HUES48 (cell line): ENCODE results near the gene SFMBT1.
"Not testable (repeated sequence)": the region's sequence is repeated elsewhere in the genome, so short reads cannot be mapped to it uniquely, and the experiment has no call there.

ENCODE experiments used
- H3K27ac ChIP-seq: one replicate; pipeline ENCODE4 v1.7.0; 2013; ENCODE audit warnings: low read depth, low read length, inconsistent platforms
- H3K27me3 ChIP-seq: 2 replicates; pipeline ENCODE4 v1.6.1; 2013; ENCODE audit warnings: mild to moderate bottlenecking, low read length; ENCODE audit not compliant: control insufficient read depth, insufficient read depth
- H3K36me3 ChIP-seq: 2 replicates; pipeline ENCODE4 v1.6.1; 2013; ENCODE audit warnings: low read length; ENCODE audit not compliant: control insufficient read depth, insufficient read depth
- H3K4me1 ChIP-seq: 2 replicates; pipeline ENCODE4 v1.6.1; 2013; ENCODE audit warnings: mild to moderate bottlenecking, low read length; ENCODE audit not compliant: control insufficient read depth, insufficient read depth
- H3K4me3 ChIP-seq: 2 replicates; pipeline ENCODE4 v1.5.1; 2013; ENCODE audit warnings: mild to moderate bottlenecking, low read depth, low read length
- H3K9ac ChIP-seq: 2 replicates; pipeline ENCODE4 v1.6.1; 2013; ENCODE audit warnings: mild to moderate bottlenecking, low read depth, low read length, moderate library complexity
- H3K9me3 ChIP-seq: 2 replicates; pipeline ENCODE4 v1.6.1; 2013; ENCODE audit warnings: low read length; ENCODE audit not compliant: control insufficient read depth, insufficient read depth

Gene SFMBT1

DNA sequence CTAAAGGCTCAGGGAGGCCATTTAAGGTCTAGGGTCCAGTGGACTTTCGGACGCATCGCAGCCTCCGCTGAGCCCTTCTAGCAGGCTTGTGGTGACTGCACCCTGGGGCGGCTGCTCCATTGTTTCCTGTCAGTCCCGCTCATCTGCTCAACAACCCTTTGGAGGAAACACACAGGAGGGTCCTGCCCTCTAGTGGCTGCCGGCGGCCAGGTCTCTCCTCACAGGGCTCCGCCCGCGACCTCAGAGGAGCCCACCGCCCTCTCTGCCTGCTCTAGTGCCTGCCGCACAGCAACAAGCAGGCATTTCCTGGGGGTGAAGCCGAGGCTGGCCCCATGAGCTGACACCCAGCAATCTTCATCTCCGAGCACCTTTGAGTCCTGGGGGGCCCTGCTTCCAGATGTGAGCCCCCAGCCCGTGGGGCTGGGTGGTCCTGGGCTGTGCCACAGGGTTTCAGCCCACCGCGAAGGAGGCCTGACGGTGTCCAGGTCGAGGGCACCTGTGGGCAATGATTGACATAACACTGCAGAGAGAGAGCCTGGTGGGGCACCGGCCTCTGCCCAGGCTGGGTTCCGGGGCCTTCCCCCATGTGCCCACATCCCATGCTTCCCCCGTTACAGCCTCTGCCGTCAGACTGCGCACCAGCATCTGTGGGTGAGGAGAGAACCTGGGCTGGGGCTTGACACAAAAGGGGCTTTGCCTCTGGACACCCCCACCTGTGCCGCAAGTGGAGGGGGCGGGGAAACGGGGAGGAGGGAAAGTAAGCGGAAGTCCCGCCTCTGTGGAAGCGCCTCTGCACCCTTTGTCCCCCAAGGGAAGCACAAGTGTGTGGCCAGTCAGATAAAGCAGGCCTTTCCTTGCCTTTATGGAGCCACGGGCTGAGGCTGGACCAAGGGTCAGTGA, 27.0 kb upstream of the SFMBT1 start:
- H3K9ac ChIP-seq, result peak overlapping the region; percentile 30; the same call in 1 of the 2 replicates
- peaks cover 16% of the 10 kb centered on the region for H3K4me1 ChIP-seq

DNA sequence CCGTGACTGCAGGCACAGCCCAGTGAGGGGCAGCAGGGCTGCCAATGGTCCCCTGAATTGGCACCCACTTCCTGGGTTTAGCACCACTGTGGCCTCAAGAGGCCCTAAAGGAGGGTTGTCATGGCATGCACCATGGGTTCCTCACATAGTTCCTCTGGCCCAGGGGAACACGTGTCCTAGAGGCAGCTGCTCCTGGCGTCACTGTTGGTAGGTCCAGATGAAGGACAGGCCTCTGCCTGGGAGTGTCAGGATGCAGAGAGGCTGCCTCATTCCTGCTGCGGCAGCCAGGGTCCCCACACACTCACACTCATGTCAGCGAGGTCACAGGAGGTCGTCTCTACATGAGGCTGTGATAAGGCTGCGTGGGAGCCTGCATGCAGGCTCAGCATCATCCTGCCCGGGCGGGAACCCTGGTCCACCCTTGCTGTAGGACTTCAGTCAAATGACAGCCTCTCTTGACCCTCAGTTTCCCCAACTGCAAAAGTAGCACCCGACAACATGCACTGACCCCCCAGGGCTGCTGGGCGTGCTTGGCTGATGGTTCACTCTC, 26.1 kb upstream of the SFMBT1 start:
- H3K27ac ChIP-seq, result no peak overlapping the region
- no peaks in the 10 kb centered on the region; the same call in 1 of the 2 replicates for H3K27me3 ChIP-seq
- no peak overlapping the region for H3K4me3 ChIP-seq
- no peak overlapping the region for H3K9ac ChIP-seq
- H3K36me3 ChIP-seq, result no peaks in the 10 kb centered on the region
- H3K4me1 ChIP-seq, result peaks cover 16% of the 10 kb centered on the region
- no peaks in the 10 kb centered on the region for H3K9me3 ChIP-seq

More for the DNA sequence above, 27.0 kb upstream of the SFMBT1 start:
- peak overlapping the region; percentile 62 for H3K4me3 ChIP-seq
- H3K36me3 ChIP-seq, result no peaks in the 10 kb centered on the region
- no peaks in the 10 kb centered on the region for H3K9me3 ChIP-seq
- no peak overlapping the region for H3K27ac ChIP-seq
- H3K27me3 ChIP-seq, result no peaks in the 10 kb centered on the region; the same call in 1 of the 2 replicates

DNA sequence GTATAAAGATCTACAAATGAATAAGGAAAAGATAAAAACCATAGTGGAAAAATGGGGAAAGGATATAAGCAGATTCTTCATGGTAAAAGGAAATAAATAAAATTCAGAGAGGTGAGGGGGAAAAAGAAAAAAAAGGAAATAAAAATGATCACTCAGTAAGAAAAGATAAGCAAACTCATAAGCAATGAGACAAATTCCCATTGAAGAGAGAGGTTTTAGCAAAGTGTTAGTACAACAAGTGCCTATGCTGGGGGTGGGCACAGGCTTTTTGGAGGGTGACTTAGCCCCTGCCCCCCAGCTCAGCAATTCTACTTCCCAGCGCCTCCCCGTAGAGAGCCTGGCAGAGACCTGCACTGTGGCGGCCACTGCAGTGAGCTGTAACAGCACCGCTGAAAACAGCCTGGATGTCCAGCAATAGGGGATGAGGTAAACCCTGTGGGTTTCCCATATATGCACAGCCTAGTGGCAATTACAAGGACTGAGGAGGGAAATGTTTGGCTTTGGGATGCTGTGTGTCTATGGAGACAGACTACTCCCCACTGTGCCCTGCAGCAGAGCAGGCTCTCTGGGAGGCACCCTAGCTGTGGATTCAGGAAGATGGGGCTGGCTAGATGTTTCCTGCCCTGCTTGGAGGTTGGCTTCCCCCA, 23.7 kb upstream of the SFMBT1 start:
- H3K4me1 ChIP-seq, result peaks cover 16% of the 10 kb centered on the region
- no peak overlapping the region for H3K27ac ChIP-seq
- H3K27me3 ChIP-seq, result no peaks in the 10 kb centered on the region; the same call in 1 of the 2 replicates
- no peak overlapping the region for H3K4me3 ChIP-seq
- H3K9ac ChIP-seq, result no peak overlapping the region
- no peaks in the 10 kb centered on the region for H3K9me3 ChIP-seq
- H3K36me3 ChIP-seq, result no peaks in the 10 kb centered on the region

GRCh38 chr3:53068176-53068575, 22.3 kb upstream of the SFMBT1 start:
- H3K27me3 ChIP-seq, result no peaks in the 10 kb centered on the region; the same call in 1 of the 2 replicates
- no peaks in the 10 kb centered on the region for H3K9me3 ChIP-seq
- H3K4me3 ChIP-seq, result no peak overlapping the region
- H3K27ac ChIP-seq, result no peak overlapping the region
- 0 out of 2 replicates have a peak, but pooled peaks cover 10% of the 10 kb centered on the region for H3K4me1 ChIP-seq
- no peak overlapping the region for H3K9ac ChIP-seq
- no peaks in the 10 kb centered on the region for H3K36me3 ChIP-seq

GRCh38 chr3:53067567-53067966, 21.7 kb upstream of the SFMBT1 start:
- Histone ChIP-seq H3K4me3 (no peak overlapping the region), H3K9me3 (no peaks in the 10 kb centered on the region), H3K27ac (no peak overlapping the region), H3K27me3 (no peaks in the 10 kb centered on the region; the same call in 1 of the 2 replicates), H3K36me3 (no peaks in the 10 kb centered on the region), H3K9ac (no peak overlapping the region), H3K4me1 (0 out of 2 replicates have a peak, but pooled peaks cover 4% of the 10 kb centered on the region)

DNA sequence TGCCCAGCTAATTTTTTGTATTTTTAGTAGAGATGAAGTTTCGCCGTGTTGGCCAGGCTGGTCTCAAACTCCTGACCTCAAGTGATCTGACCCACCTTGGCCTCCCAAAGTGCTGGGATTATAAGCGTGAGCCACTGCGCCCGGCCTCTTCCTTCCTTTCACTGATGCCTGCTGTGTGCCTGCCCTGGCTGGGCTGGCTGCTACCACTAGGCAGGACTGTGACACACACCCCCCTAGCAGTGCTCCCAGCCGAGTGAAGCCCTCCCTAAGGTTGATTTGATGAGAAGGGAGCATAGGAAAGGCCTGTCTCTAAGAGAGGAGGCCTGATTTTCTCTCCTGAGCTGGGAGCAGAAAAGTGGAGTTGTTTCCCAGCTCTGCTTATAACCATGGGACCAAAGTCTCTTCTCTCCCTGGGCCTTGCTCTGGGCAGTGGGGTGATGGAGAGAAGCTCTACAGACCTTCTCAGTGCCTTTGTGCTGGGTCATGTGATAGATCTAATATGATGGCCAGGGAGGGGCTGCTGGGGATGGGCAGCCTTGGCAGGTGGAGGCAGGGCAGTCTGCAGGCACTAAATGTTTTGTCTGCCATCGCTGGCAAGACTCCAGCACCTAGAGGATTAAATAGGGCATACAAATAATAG, 20.1 kb upstream of the SFMBT1 start:
- Histone ChIP-seq H3K4me3 (no peak overlapping the region), H3K36me3 (no peaks in the 10 kb centered on the region), H3K9me3 (no peaks in the 10 kb centered on the region), H3K27me3 (no peaks in the 10 kb centered on the region), H3K27ac (no peak overlapping the region), H3K4me1 (no peaks in the 10 kb centered on the region), H3K9ac (no peak overlapping the region)

DNA sequence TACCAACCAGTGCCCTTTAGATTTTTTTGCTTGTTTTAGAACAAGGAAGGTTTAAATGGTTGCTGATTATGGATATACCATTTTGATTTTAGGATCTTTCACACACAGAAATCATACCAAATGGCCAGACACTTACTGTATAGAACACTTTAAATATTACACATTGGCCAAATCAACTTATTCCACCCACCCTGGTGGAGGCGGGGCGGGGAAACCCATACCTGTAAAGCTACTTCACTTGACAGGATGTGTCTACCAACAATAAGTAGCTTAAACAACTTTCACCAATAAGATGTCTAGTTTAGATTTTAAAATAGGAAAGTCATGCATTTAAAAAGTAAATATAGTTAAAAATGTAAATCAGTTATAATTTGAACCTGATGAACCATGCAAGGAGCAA, 17.0 kb upstream of the SFMBT1 start:
- Histone ChIP-seq H3K36me3 (no peaks in the 10 kb centered on the region), H3K27me3 (no peaks in the 10 kb centered on the region), H3K9ac (no peak overlapping the region), H3K4me3 (no peak overlapping the region), H3K4me1 (no peaks in the 10 kb centered on the region), H3K27ac (no peak overlapping the region), H3K9me3 (no peaks in the 10 kb centered on the region)

DNA sequence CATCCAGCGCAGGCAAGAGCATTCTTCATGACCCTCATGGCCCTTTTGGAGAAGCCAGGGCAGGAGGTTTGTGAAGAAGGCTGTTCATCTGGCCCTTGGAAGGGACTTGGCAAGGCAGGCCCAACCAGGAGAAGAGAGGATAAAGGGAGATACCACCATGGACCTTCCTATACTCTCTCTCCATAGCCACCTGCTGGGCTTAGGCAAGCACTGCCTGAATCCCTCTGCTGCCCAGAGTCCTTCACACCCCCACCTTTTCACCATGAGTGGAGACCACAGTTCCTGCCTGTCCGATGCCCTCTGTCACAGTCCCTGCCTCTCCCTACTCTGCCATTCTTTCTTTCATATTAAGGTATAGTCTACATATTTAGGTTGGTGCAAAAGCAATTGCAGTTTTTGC, 10.6 kb upstream of the SFMBT1 start:
- H3K9me3 ChIP-seq, result no peaks in the 10 kb centered on the region
- no peak overlapping the region for H3K27ac ChIP-seq
- H3K36me3 ChIP-seq, result no peaks in the 10 kb centered on the region
- no peaks in the 10 kb centered on the region for H3K27me3 ChIP-seq
- no peak overlapping the region for H3K9ac ChIP-seq
- H3K4me1 ChIP-seq, result no peaks in the 10 kb centered on the region
- H3K4me3 ChIP-seq, result no peak overlapping the region

DNA sequence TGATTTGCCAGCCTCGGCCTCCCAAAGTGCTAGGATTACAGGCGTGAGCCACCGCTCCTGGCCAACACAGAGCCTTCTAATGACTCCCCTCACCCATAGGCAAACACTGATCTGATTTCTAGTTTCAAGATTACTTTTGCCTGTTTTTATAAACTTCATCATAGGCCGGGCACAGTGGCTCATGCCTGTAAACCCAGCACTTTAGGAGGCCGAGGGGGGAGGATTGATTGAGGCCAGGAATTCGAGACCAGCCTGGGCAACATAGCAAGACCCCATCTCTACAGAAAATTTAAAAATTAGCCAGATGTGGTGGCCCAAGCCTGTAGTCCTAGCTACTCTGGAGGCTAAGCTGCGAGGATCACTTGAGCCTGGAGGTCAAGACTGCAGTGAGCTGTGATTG, 8.4 kb upstream of the SFMBT1 start:
- H3K36me3 ChIP-seq, H3K27ac ChIP-seq, H3K4me3 ChIP-seq, H3K4me1 ChIP-seq, H3K27me3 ChIP-seq, H3K9ac ChIP-seq, H3K9me3 ChIP-seq: not testable (repeated sequence)

GRCh38 chr3:53051929-53052328, 6.1 kb upstream of the SFMBT1 start:
- no peak overlapping the region for H3K9ac ChIP-seq
- H3K4me1 ChIP-seq, result no peaks in the 10 kb centered on the region
- H3K9me3 ChIP-seq, result no peaks in the 10 kb centered on the region
- no peak overlapping the region for H3K27ac ChIP-seq
- no peaks in the 10 kb centered on the region for H3K36me3 ChIP-seq
- H3K27me3 ChIP-seq, result peaks cover 12% of the 10 kb centered on the region
- H3K4me3 ChIP-seq, result no peak overlapping the region
